Uterus (tissue), 4 donors: ENCODE measurements around the gene AGBL4. TPM values are rescaled to one million over a fixed set of nuclear protein-coding genes. Genes with fewer than 3 reads are reported as not detected.

Source experiments
- DNase-seq, 2 donors: peaks; one replicate each; pipeline ENCODE4 v3.0.0-alpha.2; 2019 to 2020
- H3K27ac ChIP-seq, 2 donors: fragments of 200-600 bp; sonication (generic); 1 replicate in 1 of 2; 2 replicates in 1 of 2; pipeline ENCODE4 v1.5.1; 2016 to 2018
- H3K27me3 ChIP-seq, 2 donors: fragments of 200-600 bp; sonication (generic); one replicate each; pipeline ENCODE4 v1.5.1; 2018 to 2019; ENCODE audit warnings: control low read depth in 1 of 2
- H3K36me3 ChIP-seq, 2 donors: fragments of 200-600 bp; sonication (generic); one replicate each; pipeline ENCODE4 v1.5.1; 2019; ENCODE audit warnings: control low read depth in 1 of 2
- H3K4me1 ChIP-seq, 2 donors: fragments of 200-600 bp; sonication (generic); one replicate each; pipeline ENCODE4 v1.5.1; 2018 to 2019; ENCODE audit warnings: control low read depth in 1 of 2
- H3K4me3 ChIP-seq, 2 donors: fragments of 200-600 bp; sonication (generic); 1 replicate in 1 of 2; 2 replicates in 1 of 2; pipeline ENCODE4 v1.5.1; 2018 to 2019; ENCODE audit warnings: mild to moderate bottlenecking in 1 of 2
- H3K9me3 ChIP-seq, 2 donors: fragments of 200-600 bp; sonication (generic); one replicate each; pipeline ENCODE4 v1.5.1; 2019; ENCODE audit warnings: control low read depth in 1 of 2
- POLR2A ChIP-seq, 2 donors: fragments of 450-650 bp; IDR thresholded peaks; one replicate each; pipeline ENCODE4 v1.6.1; 2016; ENCODE audit warnings: antibody characterized with exemption in 2 of 2, mild to moderate bottlenecking in 1 of 2, moderate library complexity in 1 of 2
- intact Hi-C: fragments of 100-400 bp; cut with DNase I; formaldehyde crosslinking; loops from one replicate; pipeline ENCODE4 v1.15.1; 2023; ENCODE audit warnings: low total_unique reads
- total RNA-seq, 4 donors: library from RNA; depleted of rRNA in 3 of 4; stranded (reverse); fragments of >200 nt in 3 of 4; gene quantifications; one replicate each; pipeline versions ENCODE4 v1.1.0 to v1.2.4, GENCODE V29; 2014 to 2023
- TF ChIP-seq, protein P1 (sequence below), 4 experiments: fragments of 200-600 bp in 2 of 4; fragments of 450-650 bp in 2 of 4; sonication (generic) in 2 of 4; IDR thresholded peaks; one replicate each; pipeline ENCODE4 v1.5.1; 2016 to 2019; ENCODE audit warnings: antibody characterized with exemption in 4 of 4, mild to moderate bottlenecking in 2 of 4, moderate library complexity in 1 of 4
- donor health status: DM: yes; HTN: yes; CAD: no.

AGBL4 gene
- total RNA-seq, 4 donors from 2014 or later = 0.85 to 1.9 TPM; not detected in 2

DNA sequence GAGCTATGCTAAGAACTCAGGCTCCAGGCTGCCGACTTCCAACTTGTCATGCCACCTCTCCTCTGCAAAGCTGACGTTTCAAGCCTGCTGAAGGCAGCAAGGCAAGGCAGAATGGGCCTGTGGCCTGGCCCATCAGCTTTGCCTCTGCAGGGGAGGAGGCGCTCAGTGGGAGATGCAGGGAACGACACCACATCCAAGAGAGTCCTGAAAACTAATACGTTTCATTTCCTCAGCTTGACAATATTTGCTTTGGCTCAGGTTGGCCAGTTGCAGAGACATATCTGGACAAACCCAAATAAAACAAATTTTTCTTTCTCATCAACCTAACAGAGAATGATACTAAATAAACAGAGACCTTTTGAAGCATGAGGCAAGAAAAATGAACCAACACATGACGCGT is 1282.4 kb downstream of the AGBL4 start:
- Histone ChIP-seq H3K27ac (no peak overlapping the region), H3K27me3 (no peaks in the 10 kb centered on the region), H3K36me3 (no peaks in the 10 kb centered on the region), H3K4me3 (no peak overlapping the region), H3K4me1 (no peaks in the 10 kb centered on the region), H3K9me3 (no peaks in the 10 kb centered on the region)
- intact Hi-C loops = no loop called here
- TF ChIP-seq, protein P1, sequence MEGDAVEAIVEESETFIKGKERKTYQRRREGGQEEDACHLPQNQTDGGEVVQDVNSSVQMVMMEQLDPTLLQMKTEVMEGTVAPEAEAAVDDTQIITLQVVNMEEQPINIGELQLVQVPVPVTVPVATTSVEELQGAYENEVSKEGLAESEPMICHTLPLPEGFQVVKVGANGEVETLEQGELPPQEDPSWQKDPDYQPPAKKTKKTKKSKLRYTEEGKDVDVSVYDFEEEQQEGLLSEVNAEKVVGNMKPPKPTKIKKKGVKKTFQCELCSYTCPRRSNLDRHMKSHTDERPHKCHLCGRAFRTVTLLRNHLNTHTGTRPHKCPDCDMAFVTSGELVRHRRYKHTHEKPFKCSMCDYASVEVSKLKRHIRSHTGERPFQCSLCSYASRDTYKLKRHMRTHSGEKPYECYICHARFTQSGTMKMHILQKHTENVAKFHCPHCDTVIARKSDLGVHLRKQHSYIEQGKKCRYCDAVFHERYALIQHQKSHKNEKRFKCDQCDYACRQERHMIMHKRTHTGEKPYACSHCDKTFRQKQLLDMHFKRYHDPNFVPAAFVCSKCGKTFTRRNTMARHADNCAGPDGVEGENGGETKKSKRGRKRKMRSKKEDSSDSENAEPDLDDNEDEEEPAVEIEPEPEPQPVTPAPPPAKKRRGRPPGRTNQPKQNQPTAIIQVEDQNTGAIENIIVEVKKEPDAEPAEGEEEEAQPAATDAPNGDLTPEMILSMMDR (IDR thresholded peaks at IDR 0.05) = no peak
- TF ChIP-seq POLR2A (IDR thresholded peaks at IDR 0.05) = no peak
- DNase-seq = no peak

DNA sequence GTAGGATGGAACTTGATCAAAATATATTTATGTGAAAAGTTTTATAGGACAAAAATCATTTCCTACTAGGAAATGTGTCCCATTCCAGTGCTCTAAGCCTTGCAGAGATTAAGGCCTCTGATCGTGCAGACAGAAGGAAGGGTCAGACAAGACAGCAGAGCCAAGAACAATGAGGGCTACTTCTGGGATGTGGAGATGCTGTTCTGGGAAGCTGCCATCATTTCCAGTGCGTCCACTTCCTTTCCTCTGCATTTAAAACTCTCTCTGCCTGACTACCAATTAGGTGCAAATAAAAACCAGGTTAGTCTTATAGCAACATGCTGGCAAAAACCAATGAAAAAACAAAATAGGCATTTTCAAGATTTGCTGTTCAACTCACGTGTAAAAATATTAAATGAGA is 1283.1 kb downstream of the AGBL4 start:
- TF ChIP-seq, protein P1 (IDR thresholded peaks at IDR 0.05) = no peak
- no peak for TF ChIP-seq POLR2A (IDR thresholded peaks at IDR 0.05)
- no peak for DNase-seq
- intact Hi-C loops = no loop called here
- H3K4me3 ChIP-seq = no peak overlapping the region
- H3K27ac ChIP-seq = no peak overlapping the region
- H3K27me3 ChIP-seq = no peaks in the 10 kb centered on the region
- no peaks in the 10 kb centered on the region for H3K9me3 ChIP-seq
- H3K4me1 ChIP-seq = no peaks in the 10 kb centered on the region
- no peaks in the 10 kb centered on the region for H3K36me3 ChIP-seq

DNA sequence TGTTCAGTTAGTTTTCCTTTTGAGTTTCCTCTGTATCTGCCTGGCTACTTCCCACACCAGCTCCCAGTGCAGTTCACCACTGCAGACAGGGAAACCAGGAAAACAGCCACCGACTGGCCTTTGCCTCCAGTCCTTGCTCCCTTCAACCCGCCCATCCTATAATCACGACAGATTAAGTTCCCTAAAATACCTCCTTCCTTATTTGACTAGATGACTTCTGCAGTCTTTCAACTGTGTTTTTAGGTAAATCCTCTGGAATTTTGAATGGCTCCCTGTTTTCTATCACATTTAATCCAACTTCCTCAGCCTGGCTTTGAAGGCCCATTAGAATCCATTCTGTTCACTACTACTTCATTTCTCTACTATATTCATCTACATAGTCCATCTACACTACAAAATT is 1284.7 kb downstream of the AGBL4 start:
- Histone ChIP-seq H3K27me3 (no peaks in the 10 kb centered on the region), H3K4me1 (no peaks in the 10 kb centered on the region), H3K4me3 (no peak overlapping the region), H3K36me3 (no peaks in the 10 kb centered on the region), H3K27ac (no peak overlapping the region), H3K9me3 (no peaks in the 10 kb centered on the region)
- DNase-seq = no peak
- TF ChIP-seq, protein P1 (IDR thresholded peaks at IDR 0.05) = no peak
- TF ChIP-seq POLR2A (IDR thresholded peaks at IDR 0.05) = no peak
- intact Hi-C loops = no loop called here

DNA sequence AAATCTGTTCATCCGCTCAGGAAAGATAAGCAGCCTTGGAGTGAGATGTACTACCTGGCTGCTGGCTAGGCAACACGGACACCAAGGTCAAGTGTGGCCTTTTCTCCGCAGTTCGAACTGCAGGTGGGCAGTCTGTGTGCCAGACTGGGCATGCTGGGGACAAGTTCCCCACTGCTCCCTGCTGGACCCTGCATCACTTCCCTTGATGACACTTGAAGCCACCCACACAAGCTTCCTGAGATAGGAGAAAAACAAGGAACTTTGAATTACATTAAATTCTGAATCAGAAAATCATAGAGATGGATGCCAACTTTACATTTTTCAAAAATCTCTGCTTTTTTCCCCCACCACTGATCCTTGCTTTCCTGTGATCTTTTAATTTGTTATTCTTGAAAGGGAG is 1285.4 kb downstream of the AGBL4 start:
- TF ChIP-seq POLR2A (IDR thresholded peaks at IDR 0.05) = no peak
- TF ChIP-seq, protein P1 (IDR thresholded peaks at IDR 0.05) = no peak
- no peaks in the 10 kb centered on the region for H3K4me1 ChIP-seq

DNA sequence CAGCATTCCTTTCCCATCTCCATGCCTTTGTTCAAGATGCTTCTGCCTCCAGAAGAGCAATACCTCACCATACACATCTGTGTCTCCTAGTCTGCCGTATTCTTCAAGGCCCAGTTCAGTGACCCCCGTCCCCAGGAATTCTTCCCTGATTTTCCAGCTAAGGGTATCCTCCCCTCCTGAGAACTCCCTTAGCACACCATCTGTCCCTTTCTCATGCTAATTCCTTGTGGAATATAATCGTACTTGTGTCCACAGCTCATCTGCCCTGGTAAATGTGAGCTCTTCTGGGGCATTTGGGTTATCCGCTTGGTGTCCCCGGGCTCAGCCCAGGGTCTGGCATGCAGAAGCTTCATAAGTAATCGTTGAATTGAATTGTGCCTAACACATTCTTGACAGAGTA is 1288.0 kb downstream of the AGBL4 start:
- intact Hi-C loops = no loop called here
- no peak for DNase-seq
- TF ChIP-seq, protein P1 (IDR thresholded peaks at IDR 0.05) = no peak
- TF ChIP-seq POLR2A (IDR thresholded peaks at IDR 0.05) = no peak
- H3K9me3 ChIP-seq = no peaks in the 10 kb centered on the region
- H3K4me1 ChIP-seq = no peaks in the 10 kb centered on the region
- no peak overlapping the region for H3K4me3 ChIP-seq
- no peaks in the 10 kb centered on the region for H3K27me3 ChIP-seq
- H3K36me3 ChIP-seq = no peaks in the 10 kb centered on the region
- no peak overlapping the region for H3K27ac ChIP-seq

More for the DNA sequence above, 1285.4 kb downstream of the AGBL4 start:
- no peak overlapping the region for H3K4me3 ChIP-seq
- H3K27ac ChIP-seq = no peak overlapping the region
- no peaks in the 10 kb centered on the region for H3K36me3 ChIP-seq
- no peaks in the 10 kb centered on the region for H3K27me3 ChIP-seq
- intact Hi-C loops = no loop called here
- no peak for DNase-seq
- H3K9me3 ChIP-seq = no peaks in the 10 kb centered on the region
